Stimulated activated CD4-positive, alpha-beta T cell treated with anti-CD3 and anti-CD28 coated beads, Interleukin-4, amount 100 ng/mL, for 48 hours (primary cell): ENCODE data around the gene GPRC5A.
A peak's percentile ranks its signal among the peaks of the same experiment; 100 is the strongest.

ENCODE experiments used
- DNase-seq, 2 donors: peaks; one replicate each; pipeline ENCODE4 v3.0.0-alpha.2; 2020; ENCODE audit warnings: low read depth in 2 of 2

The GPRC5A gene

DNA sequence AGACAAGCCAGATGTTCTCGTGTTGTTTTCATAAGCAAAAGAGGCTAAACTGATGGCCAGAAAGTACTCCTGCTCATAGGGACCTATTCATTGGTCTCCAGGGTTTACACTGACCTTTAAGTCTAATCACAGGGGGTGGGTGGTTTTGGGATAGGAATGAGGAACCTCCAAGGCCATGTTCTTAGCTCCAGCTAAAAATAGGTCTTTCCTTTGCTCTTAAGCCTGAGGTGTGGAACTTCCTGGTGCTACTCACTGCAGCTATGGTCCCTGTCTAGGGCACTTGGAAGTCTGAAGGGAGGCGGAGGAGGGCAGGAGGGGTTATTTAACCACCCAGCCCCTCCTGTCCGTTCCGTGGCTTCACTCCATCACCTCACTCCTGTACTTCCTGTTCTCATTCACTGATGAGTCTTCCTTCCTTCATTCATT lies 18.6 kb downstream of the GPRC5A start:
- no peak for DNase-seq

DNA sequence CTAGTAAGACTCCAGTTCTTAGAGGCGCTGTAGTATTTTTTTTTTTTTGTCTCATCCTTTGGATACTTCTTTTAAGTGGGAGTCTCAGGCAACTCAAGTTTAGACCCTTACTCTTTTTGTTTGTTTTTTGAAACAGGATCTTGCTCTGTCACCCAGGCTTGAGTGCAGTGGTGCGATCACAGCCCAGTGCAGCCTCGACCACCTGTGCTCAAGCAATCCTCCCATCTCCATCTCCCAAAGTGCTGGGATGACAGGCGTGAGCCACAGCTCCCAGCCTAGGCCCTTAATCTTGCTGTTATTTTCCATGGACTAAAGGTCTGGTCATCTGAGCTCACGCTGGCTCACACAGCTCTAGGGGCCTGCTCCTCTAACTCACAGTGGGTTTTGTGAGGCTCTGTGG lies 21.3 kb downstream of the GPRC5A start:
- no peak for DNase-seq

DNA sequence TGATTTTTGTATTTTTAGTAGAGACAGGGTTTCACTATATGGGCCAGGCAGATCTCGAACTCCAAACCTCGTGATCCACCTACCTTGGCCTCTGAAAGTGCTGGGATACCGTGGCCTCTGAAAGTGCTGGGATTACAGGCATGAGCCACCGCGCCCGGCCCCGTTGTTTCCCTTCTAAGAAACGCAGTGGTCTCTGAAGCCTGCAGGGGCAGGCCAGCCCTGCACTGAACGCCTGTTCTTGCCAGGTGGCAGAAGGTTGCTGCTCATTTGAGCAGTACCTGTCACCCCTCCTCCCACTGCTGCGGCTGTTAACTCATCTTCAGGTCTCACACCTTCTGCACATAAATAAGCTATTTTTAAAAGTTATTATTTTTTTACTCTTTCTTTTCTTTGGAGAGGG lies 24.3 kb downstream of the GPRC5A start:
- DNase-seq: no peak

DNA sequence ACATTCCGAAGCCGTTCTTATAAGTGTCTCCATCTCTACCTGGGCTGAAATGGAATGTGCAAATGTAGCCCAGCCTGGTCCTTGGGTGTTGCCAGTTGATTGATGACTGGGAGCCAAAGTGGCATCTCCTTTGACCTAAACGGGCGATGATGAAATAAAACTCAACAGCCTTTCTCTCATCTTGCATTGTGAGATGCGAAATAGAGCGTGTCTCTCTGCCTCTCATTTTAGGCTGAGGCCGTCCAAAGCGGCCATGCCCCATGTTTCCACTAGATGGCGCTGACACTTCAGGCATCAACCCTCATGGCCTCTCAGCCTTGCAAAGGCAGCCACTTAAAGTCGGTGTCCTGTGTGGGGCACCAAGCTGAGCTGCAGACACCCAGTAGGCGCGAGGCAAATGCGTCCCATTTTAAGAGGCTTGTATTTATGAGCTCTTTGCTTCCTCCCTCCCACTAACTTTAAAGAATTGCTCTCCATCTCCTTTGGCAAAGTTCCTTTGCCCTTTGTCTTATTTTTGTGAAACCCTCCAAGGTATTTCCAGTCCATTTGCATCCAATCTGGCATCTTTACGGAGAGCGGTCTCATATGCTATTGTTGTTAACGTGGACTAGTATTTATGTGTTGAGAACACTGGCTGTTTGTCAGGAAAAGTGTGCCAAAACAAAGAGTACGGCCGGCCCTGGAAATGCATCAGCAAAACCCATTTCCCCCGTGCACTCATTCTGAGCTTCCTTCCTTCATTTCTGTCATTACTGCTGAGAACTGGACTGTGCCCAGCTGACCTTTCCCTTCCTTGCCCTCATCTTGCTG lies 25.0 kb downstream of the GPRC5A start:
- peak; percentile 74 to 83 for DNase-seq

DNA sequence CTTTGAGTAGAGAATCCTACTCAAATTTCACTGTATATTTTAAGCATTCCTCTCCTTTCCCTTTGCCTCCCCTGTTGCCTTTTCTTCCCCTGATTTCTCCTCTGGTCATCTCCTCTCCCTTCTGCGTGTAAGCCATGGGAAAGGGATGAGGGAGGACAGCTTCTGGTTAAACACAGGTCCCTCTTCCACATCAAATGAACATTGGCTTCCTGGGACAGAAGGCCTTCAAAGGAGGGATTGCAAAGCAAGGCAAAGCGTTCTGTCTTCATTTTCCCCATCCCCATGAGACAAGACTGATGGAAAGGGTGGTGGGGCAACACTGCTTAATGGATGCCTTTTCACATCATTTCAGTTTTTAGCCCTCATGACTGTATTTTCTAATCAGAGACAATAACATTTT lies 26.2 kb downstream of the GPRC5A start:
- DNase-seq: no peak

DNA sequence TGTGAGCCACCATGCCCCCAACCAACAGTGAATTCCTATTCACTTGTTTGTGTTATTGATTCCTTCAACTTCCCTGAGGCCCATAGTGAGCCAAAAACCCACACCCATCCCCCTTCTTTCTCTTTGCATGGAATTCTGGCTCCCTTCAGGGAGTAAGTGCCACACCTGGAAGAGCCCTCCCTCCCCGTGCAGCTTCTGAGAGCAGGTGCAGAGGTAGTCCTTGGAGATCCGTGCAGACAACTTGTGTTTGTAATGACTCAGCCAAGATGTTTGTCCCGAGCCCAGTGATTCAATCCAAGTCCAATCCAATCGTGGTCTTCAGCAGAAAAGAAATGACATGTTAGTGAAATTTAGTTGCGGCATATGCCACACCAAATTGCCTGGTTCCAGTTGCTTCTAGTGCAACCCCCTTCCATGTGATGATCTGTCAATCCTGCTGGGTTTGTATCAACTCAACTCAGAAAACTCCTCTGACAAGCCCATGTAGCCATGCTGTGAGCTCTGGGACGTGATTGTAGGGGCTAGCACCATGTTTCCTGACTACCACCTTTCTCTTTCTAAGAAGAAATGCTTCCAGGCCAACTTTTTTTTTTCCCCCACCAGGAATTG lies 27.5 kb downstream of the GPRC5A start:
- DNase-seq: no peak

DNA sequence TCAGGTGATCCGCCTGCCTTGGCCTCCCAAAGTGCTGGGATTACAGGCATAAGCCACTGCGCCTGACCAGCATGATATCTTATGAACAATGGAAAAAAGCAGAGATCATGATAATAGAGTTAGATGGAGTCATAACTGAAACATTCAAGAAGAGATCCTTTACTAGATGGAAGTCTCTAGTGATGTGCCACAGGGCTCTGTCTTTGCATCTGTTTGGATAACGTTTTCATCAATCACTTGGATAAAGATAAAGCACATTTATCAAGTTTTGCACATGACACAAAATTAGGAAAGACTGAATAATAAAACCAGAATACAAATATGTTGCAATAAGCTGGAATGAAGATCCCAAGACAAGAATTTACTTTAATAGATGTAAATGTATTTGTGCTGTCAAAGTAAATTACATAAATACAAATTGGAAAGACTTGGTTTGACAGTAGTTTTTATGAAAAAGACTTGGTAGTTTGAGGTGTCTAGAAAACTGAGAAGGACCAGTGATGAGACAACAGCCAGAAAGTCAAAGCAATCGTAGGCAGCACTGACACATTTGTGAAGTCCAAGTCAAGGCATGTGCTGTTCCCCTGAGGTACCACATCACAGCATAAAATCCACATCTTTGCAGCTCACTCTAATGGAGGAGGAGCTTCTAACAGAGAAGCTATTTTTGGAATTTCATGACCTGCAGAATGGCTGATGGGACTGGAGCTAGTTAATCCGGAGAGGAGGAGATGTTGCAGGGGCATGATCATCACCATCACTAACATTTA lies 28.5 kb downstream of the GPRC5A start:
- DNase-seq: no peak

DNA sequence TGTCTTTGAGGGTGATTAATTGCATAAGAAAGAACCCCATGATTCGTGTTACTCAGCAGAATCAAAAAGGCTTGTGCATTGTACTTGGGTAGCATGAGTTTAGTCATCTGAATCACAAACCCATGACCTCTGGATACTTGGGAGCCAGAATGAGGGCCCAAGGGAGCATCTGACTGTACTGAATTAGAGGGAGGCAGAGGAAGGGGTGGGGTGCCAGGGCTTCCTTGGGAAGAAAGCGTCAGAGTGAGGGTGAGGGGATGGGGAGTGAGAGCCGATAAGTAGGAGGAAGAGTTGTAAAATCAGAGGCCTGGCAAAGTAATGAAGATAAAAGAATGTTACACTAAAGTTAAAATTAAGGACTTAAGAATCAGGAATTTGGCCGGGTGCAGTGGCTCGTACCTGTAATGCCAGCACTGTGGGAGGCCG lies 30.8 kb downstream of the GPRC5A start:
- DNase-seq: no peak

DNA sequence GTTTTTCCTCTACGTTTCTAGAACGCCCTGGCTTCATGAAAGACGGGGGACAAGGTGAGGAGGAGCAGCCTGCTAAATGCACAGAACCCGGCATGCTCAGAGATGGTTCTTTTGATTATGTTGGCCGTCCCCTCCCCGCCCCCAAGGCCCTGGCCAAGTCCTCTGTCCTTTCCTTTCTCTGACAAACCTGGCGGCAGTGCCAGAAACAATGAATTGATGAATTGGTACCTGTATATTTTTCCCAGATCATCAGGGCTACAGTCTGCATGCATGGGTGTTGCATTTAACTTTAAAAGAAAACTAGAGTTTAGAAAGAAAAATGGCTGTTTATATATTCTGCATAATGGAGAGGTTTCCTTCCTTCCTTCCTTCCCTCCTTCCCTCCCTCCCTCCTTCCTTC lies 31.6 kb downstream of the GPRC5A start:
- DNase-seq: no peak

DNA sequence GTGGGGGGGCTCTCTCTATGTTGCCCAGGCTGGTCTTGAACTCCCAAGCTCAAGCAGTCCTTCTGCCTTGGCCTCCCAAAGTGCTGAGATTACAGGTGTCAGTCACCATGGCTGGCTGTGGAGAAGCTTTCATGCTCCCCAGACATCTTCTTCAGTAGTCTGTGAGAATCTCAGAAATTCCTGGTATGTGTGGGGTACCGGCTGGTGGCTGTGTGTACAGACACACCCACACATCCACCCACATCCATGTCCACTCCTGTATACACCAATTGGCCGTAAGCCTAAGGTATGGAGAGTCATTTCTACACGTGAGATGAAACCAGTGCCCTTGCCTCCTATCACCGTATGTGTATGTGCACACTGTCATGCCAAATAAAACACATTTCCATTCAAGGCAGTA lies 32.8 kb downstream of the GPRC5A start:
- DNase-seq: no peak

DNA sequence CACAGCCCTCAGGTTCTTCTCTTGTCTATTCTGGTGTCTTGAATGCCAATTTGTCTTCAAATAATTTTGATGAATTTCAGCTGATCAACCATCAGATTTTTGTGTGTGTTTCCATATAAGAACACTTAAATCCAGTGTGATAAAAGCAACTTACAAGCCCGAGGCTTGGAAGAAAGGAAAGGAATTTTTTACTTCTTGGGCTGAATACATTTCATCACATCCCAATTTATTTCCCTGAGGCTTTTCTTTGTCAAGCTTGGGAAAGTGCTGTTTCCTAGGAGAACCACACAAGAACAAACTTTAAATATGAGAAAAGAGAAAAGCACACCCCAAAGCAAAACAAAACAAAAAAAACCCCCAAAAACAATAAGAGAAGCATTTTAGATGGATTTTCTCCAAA lies 34.0 kb downstream of the GPRC5A start:
- no peak for DNase-seq

DNA sequence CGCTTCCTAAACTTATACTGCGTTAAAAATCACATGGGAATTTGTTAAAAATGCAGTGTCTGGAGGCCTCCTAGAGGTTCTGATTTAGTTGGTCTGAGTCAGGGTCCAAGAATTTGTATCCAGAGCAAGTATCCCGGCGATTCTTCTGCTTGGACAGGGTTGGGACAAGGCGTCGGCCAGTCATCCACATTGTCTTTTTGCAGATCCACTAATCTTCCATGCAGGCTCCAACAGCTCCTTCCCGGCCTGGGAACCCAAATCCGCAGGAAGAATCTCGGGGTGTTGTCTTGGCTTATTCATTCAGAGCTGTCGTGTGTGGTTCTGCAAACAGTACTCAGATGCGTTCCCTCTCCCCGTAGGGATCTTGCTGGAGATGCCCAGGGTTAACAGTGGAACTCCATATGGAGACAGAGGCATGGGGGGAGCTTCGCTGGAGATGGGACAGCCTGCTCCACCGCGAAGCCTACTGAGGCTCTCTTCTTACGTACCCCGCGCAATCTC lies 35.3 kb downstream of the GPRC5A start:
- no peak for DNase-seq

DNA sequence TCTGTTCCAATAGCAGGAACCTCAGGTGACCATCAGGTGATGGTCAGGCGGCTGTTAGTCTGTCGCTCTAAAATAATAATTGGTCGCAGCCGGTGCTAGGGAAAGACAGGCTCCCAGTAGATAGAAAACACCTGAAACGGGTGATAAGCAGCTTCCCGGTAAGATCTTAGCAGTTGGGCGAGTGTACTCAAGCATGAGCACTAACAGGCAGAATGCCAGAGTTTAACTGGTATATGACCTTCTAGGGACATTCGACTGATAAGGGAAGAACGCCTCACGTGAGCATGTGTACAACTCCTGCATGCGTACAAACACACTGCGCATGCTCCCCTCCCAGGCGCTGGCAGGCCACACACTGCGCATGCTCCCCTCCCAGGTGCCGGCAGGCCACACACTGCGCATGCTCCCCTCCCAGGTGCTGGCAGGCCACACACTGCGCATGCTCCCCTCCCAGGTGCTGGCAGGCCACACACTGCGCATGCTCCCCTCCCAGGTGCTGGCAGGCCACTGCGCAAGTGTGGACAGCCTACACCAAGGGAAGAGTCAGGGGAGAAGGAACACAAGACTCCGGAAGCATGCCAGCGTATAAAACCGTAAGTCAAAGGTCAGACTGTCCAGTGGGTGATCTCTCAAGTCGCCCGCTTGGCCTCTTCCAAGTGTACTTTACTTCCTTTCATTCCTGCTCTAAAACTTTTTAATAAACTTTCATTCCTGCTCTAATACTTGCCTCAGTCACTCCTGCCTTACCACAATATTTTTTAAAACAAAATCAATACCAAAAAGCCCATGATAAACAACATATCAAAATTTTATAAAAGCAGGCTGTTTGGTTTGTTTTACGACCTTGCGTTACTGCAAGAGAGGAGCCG lies 36.1 kb downstream of the GPRC5A start:
- DNase-seq: peak in 1 of 2 donors; percentile 24

DNA sequence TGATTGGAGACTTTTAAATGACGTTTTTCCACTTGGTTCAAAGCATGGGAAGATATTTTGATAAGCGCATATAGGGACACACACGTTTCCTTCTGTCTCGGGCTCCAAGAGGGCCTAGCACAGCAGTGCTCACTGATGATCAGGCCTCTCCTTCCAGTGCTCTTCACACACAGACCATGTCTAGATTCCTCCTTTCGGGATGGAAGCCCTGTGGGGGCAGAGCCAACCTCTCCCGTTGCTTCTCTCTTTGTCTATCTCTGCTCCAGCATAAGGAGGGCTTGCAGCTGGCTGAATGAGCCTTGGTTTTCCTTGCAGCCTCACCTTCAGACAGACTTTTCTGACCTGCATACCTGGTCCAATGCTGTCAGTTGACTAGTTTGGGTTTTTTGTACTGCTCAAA lies 38.3 kb downstream of the GPRC5A start:
- no peak for DNase-seq

DNA sequence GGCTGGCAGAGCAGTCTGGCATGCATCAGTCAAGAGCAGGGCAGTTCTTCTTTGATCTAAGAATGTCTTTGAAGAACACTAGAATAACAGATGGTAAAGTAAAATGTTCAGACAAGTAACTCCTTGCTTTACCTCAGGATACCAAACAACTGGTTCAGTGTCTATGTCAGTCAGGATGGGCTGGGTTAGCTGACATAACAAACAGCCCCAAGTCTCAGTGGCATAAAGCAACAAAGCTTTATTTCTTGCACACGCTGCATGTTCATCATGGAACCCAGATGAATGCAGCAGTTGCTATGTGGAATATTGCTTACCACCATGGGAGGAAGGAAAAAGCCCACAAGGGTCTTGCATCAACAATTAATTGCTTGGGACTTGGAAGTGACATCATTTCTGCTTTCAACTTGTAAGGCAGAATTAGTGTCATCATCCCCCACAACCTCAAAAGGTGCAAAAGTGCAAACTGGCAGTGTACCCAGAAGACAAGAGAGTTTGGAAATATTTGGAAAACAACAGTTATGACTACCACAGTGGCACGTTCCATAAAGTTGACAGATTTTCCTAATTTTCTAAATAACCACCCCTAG lies 39.4 kb downstream of the GPRC5A start:
- no peak for DNase-seq

DNA sequence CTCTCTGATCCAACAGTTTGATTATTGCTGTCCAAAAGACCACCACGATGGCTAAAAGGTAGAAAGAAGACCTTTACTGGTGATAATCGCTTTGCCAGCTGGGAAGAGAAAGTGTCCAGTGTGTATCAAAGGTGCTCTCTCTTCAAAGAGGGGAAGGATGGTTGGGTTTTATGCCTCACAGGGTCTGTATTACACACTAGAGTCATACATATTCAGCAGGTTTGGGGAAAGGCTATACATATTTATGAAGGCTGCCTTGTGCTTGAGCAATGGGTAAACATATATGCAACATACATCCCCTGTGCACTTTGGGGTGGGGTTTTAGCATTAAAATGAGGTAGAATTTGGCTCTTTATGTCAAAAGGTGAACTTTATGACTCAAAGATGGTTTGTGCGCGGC lies 42.4 kb downstream of the GPRC5A start:
- DNase-seq: no peak

DNA sequence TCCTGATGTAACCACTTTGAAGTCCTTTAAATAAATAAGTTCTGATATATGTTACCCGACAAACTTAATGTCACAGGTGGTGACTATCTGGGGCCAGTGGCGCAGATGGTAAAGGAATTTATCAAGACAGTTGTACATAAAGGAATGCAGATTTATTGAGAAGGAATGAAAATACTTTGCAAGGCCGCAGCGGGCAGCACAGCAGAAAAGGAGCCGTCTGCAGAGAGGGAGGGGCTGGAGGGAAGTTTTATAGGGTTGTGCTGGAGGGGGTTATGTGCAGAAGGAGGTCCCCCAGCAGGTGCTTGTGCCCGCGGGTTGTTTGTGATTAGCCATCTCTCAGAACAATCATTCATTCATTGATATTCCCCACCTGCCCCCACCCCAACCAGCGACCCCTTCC lies 43.2 kb downstream of the GPRC5A start:
- DNase-seq: no peak

DNA sequence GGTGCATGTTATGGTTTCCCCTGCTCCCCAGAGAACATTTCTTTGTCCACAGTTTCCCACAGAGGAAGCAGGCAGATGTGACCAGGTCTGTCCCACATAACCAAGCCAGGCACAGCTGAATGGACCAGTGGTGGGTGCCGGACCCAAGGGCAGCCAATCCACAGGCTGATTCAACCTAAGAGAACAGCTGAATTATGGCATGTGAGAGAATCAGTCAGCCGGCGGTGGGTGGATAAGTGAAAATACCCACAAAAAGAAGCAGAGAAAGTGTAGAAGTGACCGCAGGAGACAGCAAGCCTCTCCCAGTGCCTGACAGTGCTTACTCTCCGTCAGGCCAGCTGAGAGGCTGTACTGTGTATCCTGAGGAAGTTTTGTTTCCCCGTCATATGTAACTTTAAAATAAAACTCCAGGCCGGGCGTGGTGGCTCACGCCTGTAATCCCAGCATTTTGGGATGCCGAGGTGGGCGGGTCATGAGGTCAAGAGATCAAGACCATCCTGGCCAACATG lies 45.7 kb downstream of the GPRC5A start:
- DNase-seq: no peak

DNA sequence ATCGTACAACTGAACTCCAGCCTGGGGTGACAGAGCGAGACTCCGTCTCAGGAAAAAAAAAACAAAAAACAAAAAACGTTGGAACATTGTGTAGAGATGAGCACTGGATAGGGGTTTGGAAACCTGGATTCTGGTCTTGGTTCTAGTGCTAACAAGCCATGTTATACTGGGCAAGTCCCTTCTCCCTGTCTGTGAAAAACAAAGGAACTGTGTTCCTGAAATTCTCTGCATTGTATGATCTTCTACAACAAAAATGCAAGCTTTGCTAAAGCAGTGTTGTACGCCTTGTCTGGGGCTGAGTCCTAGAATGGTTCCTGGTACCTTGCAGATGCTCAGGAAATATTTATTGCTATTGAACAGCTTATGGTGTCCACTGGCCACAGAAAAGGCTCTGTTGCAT lies 47.2 kb downstream of the GPRC5A start:
- DNase-seq: no peak

DNA sequence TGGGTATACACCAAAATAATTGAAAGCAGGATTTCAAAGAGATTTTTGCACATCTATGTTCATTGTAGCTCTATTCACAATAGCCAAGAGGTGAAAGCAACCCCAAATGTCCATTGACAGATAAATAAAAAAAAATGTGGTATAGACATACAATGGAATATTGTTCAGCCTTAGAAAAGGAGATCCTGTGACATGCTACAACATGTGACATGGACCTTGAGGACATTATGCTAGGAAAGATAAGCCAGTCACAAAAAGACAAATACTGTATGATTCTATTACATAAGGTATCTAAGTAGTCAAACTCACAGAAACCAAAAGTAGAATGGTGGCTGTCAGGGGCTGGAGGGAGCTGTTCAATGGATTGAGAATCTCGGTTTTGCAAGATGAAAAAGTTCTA lies 48.5 kb downstream of the GPRC5A start:
- no peak for DNase-seq
